Eye (tissue), 1 donor: Measurements from ENCODE around the gene IHH.
A peak's percentile ranks its signal among the peaks of the same experiment; 100 is the strongest.

Source experiments
- DNase-seq: peaks from one replicate; pipeline ENCODE4 v3.0.0-alpha.2; 2015

Gene IHH

DNA sequence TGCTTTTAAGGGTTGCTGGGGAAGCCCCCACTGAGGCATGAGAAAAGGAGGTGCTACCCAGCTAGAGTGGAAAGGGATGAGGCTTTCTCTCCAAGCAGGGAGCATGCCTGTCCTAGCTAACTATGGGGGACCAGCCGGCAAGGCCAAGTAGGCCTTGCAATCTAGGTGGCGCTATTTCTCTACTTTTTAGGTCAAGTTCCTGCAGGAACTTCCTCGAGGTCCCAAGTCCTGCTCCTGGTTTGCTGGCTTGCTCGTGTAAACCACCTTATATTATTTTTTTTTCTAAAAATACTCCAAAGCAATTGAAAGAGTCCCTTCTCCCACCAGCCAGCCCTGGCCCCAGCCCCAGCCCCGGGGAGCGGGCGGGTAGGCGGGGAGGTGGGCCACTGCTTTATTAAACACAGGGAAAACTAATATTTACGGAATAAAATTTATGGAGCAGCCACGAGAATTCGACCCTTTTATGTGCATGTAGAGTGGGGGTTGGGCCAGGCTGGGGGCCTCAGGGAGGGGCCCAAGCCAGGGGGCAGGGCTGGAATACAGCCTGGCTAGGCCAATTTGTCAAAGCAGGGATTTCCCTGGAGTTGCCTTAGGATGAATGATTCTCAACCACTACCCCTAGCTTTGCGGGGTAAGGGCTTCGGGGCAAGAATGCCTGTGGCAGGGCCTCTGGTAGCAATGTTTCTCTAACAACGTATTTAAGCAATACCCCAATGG, 12.8 kb upstream of the IHH start:
- peak; percentile 59 for DNase-seq

- no peak for DNase-seq
Observed at GRCh38 chr2:219072741-219073250, 12.1 kb upstream of the IHH start.

DNA sequence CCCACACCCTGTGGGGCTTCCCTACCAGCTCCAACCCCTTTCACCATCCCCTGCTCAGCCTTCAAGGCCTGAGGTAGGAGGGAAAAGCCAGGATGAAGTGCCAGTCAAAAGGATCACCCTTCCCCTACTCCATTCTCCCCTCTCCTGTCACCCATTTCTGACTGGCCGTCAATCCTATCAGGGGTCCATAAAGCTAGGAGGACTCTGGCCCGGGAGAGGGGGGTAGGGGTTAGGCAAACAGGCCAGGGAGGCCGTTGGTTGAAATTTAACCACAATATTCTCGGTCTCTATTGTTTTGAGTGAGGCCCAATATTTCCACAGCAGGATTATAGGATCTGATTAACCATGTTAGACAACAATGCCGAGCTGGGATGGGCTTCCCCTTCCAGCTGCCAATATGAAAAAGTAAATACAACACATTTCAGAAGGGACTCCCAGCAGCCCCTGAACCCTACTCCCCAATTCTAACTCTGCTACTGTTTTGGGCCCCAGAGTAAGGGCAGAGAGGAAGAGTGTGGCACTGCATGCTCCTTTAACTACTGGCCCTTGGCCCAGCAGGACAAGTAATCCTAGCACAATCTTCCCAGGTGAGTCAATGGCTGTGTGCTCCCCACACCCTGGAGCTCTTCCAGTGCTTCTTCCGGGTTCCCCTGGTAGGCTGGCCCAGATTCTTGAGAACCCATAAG, 10.6 kb upstream of the IHH start:
- DNase-seq = no peak

DNA sequence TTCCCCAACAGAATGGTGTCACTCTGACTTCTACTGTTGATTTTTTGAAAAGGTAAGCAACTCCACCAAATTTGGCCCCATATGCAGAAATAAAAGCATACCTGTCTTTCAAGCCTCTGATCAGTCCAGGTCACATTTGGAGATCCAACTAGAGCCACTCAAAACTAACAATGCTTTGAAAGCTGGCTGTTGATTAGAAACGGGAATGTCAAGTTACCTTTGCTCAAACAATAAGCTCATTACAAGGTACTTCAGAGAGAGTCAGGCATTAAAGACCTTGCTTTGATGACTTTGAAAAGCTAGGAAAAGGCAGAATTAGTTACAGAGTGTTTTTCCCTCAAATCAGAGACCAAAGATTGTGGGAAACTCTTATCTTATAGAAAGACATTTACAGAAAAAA, 4.8 kb upstream of the IHH start:
- no peak for DNase-seq

DNA sequence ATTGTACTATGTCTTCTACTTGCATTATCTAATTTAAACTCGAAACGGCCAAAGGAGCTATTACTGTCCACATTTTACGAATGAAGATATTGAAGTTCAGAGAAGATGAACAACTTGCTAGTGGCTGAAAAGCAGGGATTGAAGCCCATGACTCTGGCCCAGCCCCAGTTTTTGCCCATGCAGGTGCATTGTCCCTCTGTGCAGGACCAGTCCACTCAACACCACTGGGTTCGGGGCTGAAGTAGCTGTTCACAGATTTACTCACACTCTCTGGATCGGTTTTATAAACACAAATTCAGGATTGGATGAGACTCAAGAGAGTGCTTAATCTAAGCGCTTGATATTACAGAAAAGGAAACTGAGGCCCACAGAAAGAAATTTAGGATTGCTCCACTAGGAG, 1.4 kb upstream of the IHH start:
- DNase-seq = no peak

- peak; percentile 35 for DNase-seq
Observed at GRCh38 chr2:219059725-219060682, 717 bp downstream of the IHH start.

- peak; percentile 29 for DNase-seq
Observed at GRCh38 chr2:219059375-219059724, 1.4 kb downstream of the IHH start.

DNA sequence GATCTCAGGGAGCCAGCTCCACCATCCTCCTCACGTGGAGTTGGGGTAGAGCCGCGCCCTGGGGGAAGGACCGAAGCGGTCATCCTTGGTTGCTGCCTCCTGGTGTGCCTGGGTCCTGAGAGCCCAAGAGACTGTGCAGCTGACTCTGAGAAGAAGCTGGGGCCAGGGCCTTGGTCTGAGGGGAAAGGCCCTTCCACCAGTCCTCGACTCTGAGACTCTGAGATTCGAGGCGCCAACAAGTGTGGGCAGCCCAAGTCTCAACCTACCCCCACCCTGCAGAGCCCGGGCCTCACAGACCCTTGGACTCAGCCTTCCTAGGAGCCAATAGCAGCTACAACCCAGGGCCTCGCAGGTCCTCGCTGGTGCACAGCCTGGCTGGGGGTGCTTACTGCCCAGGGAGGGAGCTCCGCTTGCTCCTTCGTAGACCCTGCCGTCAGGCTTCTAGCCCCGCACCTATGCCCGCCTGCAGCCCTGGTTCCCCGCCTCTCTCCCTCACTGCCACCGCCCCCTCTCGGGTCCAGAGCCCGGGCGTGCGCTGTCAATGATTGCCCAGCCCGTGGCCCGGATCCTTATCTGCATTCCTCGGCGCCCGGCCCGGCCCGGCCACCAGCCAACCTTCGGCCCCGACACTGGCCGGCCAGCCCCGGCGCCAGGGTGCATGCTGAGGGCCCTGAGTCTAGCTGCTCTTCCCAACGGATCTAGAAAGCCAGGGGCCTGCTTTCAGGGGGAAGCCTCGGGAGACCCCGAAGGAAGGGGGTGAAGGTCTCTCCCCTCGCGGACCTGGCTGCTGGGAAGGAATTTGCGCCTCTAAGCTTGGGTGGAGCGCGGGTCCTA, 2.0 kb downstream of the IHH start:
- peak; percentile 16 for DNase-seq

DNA sequence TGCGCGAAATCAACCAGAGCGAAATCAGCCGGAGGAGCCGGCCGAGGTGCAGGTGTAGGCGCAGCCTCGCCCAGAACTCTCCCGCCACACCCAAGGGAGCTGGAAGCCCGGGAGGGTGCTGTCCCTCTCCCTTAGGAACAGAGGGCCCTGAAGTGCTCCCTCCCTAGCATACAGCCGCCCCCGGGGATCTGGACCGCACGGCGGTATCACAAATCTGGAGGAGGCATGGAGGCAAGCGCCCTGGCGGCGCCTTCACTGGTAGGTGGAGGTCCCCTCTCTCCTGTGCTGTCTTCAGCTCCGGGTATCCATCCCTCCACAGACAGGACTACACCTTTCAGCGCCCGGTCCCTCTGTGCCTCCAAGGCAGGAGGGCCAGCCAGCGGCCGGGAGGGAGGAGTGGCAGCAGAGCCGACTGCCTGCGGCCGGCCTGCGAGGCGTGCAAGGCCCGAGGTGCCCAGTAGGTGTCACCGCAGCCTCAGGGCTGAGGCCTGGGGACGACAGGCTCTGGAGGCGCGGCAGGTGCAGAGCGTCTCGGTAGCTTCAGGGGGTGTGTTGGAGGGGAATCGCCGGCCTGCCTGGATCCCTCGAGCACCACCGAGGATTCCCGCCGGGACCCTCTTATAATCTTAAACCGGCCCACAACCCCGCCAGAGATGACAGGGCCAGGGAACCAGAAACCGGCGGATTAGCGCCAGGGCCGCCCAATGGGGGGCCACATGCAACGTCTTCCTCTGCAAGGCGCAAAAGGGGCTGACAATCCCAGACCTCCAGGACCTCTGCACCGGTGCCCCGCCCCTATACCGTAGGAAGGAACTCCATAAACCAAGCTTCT, 2.8 kb downstream of the IHH start:
- DNase-seq = peak; percentile 85

DNA sequence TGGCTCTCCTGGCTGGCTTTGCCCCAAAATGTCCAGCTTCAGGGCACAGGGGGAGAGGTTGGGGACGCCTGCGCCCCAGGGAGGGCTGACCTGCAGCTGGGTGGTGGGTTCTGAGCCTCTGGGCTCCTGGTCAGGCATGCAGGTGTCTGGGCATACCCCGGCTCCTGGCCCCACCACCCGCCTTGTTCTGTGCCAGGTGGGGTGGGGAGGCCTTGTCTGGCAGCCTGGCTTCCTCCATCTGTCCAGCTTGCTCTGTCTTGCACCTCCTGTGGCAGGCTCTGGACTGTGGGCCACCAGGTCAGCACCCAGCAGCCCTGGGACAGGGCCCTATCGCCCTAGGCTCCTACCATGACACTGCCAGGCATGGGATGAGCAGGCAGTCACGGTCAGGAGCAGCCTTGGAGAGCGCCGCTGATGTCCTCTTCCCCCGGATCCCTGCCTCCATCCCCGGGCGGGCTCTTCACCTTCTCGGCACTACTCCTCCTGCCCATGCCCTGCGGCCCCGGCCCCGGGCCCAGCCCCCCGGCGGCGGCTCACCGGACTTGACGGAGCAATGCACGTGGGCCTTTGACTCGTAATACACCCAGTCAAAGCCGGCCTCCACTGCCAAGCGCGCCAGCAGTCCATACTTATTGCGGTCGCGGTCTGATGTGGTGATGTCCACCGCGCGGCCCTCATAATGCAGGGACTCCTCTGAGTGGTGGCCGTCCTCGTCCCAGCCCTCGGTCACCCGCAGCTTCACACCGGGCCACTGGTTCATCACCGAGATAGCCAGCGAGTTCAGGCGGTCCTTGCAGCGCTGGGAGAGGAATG, 3.6 kb downstream of the IHH start:
- peak; percentile 18 for DNase-seq

GRCh38 chr2:219056176-219056895, 4.4 kb downstream of the IHH start:
- DNase-seq = no peak

DNA sequence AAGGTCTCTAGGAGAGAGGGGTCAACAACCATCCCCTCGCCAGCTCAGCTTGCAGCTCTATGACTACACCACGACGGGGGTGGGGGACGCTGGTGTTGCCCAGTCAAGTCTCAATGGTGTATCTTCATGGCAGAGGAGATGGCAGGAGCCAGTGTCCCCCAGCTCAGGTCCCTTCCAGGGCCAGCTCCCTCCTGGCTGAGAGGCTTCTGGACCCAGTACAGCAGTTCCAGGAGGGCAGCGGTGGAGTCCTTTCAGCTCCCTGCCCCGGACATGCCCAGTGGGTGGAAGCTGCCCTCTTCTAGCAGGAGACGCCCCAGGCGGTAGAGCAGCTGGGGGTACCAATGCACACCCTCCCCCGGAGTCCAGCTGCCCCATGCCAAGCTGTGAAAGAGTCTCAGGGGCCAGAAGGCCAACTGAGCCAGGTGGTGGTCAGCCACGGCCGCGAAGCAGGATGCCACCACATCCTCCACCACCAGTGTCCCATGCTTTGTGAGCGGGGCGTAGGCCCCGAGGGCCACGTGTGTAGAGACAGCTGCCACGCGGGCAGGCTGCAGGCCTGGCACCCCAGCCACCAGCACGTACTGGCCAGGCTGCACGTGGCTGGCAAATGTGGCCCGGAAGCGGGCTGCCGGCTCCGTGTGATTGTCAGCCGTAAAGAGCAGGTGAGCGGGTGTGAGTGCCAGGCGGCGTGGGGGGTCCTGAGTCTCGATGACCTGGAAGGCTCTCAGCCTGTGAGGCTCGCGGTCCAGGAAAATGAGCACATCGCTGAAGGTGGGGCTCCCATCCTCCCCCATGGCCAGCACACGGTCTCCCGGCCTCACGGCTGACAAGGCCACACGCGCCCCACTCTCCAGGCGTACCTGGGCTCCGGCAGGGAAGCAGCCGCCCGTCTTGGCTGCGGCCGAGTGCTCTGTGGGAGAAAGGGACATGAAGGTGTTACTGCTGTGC, 5.5 kb downstream of the IHH start:
- DNase-seq = no peak

DNA sequence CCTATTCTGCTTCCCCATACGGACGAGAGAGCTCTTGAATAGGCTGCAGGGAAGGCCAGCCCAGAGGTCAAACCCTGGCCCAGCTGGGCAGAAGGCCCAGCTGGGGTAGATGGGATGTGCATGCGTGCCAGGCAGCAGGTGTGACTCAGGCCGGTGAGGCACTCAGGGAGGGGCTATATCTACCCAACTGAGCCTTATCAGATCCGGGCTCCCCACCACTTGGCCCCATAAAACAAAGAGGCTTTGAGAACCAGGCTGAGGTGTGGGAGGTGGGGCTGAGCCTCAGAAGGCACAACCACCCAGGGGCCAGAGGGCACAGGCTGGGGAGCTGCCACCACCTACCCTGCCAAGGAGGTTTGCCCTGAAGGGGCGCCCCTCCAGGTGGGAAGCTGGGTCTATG, 11.4 kb downstream of the IHH start:
- no peak for DNase-seq

GRCh38 chr2:219045937-219046550, 14.7 kb downstream of the IHH start:
- DNase-seq = peak; percentile 72

- DNase-seq = no peak
Observed at GRCh38 chr2:219042750-219043149, 18.0 kb downstream of the IHH start.

DNA sequence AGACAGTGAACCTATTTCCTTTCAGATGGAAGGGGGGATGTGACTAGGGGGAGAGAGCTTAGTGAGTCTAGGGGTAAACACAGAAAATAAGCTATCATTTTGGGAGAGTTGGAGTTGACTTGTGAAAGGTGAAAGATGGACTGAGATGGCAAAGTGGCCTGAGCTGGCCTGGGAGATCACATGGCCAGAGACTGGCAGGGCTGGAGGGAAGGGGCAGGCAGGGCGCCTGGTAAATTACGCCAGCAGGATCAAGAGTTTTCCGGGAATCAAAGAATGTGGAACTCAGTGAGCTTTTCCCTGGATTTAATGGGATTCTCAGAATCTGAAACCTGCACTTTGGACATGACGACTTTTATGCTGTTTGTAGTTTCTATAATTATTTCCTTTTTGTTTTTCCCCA, 18.6 kb downstream of the IHH start:
- no peak for DNase-seq

- peak; percentile 74 for DNase-seq
Observed at GRCh38 chr2:219041252-219041651, 19.5 kb downstream of the IHH start, which contains the start of gene CFAP65. Gene CFAP65 (minus strand): TSS chr2:219041516. CDS start chr2:219039048, 2,468 bp downstream.

DNA sequence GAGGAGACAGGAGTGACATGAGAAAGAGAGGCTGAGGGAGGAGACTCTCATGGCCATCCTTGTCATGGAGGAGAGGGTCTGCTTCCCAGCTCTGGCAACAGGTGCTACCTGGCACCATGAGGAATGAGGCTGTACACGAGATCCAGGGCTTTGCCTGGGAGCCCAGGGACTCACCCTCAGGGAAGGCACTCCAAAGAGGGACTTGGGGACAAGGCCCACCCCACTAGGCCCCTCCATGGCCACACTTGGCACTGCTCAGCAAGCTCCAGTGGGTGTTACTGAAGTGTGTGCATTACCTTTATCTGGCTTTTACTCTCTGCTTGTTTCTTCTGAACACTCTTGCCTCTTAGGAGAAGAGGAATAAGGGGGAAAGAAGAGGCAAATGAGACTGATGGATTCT, 22.1 kb downstream of the IHH start:
- no peak for DNase-seq
